Fibroblast of skin of right biceps (primary cell): ENCODE results near the gene PPP1CC.

Source experiments
- DNase-seq: peaks from one replicate; pipeline ENCODE4 v3.0.0-alpha.2; 2013

PPP1CC gene

DNA sequence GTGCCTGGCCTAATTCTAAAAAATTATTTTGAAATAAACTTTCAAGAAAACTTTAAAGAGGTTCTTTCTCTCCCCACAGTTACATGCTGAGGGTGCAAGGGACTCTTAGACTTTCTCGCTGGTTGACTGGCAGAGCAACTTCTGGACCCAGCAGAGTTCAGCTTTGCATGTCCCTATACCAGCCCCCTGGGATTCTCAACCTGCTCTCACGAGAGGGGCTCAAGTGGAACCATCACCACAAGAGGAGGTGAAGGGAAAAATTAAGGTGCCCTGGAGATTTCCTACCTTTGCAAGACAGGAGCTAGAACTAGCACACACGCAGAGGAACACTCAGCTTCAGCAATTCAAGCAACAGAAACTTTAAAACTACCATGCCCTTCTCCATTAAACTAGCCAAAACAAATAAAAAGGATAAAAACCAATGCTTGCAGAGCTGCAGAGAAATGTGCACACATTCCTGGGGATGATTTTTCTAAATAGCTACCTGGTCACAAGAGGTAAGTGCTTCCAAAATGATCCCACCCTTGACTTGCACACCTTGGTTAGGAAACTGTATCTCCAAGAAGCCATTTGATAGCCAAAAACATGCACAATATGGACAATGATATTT is 56.3 kb downstream of the PPP1CC start:
- DNase-seq: no peak

- no peak for DNase-seq
Observed at GRCh38 chr12:110684312-110684836, 58.3 kb downstream of the PPP1CC start.

DNA sequence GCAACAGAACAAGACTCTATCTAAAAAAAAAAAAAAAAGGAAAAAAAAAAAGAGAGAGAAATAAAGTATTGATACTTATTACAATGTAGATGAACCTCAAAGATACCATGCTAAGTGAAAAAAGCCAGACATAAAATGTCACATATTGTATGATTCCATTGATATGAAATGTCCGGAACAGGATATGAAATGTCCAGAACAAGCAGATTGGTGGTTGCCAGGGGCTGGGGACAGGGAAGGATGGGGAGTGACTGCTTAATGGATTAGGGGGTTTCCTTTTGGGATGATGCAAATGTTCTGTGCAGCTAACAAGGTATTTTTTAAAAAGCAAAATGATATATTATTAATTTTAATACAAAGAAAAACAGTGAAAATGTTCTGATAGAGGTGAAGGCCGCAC is 58.8 kb downstream of the PPP1CC start:
- DNase-seq: no peak

DNA sequence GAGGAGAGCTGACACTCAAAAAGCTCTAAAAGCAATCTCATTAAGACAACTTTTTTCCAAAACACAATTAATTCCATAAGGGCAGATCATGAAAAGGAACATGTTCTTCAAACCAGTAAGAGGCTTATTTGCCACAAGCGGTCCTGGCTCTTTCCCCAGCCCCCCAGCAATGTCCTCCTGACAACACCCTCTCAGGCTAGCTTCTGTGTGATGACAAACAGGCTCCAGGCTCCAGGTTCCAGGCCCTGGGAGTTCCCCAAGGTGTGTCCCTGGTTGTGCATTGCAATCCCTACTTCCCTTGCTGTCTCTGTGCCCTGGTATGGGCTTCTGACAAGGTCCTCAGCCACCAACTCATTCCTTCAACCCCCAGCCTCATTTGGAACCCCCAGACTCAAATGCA is 62.7 kb downstream of the PPP1CC start:
- DNase-seq: no peak

GRCh38 chr12:110679201-110679600 is 63.5 kb downstream of the PPP1CC start:
- DNase-seq: no peak

DNA sequence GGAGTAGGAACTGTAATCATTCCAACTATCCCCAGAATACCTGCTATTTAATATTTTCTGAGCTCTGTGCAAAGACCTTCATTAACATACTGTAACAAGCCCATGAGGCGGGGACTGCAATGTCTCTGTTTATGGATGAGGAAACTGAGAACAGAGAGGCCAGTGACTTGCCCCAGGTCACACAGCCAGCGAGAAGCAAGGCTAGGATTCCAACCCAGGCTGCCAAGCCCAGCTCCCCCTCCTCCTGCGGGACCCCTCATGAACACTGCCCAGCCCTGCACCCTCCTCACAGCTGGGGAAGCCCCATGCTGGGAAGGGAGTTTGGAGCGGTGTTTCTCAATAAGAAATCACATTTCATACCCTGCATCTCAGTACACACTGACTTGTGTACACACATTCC is 64.7 kb downstream of the PPP1CC start:
- DNase-seq: no peak

- DNase-seq: no peak
Observed at GRCh38 chr12:110677206-110677911, 65.3 kb downstream of the PPP1CC start.

DNA sequence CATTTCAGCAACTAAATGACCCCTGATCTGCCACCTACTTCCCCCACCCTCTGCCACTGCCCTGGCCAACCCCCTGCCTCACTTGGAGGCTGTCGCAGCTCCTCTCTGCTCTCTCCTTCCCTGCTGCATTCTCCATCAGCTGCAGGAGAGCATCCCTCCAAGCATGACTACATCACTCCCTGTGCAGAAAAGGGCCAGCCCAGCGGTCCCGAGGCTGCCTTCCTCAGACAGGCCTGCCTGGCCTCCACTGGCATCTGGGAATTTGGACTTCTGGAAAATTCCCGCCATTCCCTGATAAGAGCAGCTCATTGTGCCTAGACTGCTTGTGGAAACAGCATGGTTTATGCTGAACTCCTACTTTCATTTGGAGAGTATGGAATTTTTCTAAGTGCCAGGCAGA is 66.5 kb downstream of the PPP1CC start:
- DNase-seq: no peak

DNA sequence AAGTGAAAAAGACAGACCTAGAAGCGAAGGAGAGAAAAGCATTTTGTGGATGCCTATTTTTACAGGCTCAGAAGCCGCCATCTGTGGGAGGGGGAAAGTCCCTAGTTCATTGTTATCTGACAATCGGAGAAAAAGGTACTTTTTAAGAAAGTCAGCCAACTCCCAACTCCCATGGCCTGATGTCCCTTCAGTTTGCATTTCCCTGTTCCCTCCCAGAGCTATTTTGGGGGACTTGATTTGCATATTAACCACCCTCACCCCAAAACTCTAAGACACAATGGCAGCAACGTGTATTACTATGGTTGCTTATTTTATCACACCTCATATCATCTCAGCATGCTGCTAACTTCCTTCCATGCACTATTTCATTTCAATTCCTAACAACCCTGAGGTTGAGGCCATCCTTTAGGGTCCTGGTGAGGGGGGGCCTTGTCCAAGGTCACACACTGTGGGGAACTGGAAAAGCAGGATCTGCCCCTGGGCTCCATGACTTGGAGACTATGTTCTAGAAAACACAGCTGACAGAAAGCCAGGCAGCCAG is 72.5 kb downstream of the PPP1CC start:
- no peak for DNase-seq
